Activated CD8-positive, alpha-beta memory T cell treated with anti-CD3 and anti-CD28 coated beads for 48 hours (primary cell): ENCODE results near the gene NDUFV2.
"Not testable (repeated sequence)": the region's sequence is repeated elsewhere in the genome, so short reads cannot be mapped to it uniquely, and the experiment has no call there.

Experiments used
- DNase-seq, 3 experiments: peaks; one replicate each; pipeline ENCODE4 v3.0.0-alpha.2; 2020; ENCODE audit warnings: low read depth in 2 of 3, low spot score in 2 of 3

NDUFV2 gene

GRCh38 chr18:9090578-9090977 is 11.9 kb upstream of the NDUFV2 start:
- DNase-seq: no peak

GRCh38 chr18:9091066-9091476 is 11.4 kb upstream of the NDUFV2 start:
- DNase-seq: no peak

GRCh38 chr18:9092665-9093064 is 9.8 kb upstream of the NDUFV2 start:
- no peak for DNase-seq

GRCh38 chr18:9093109-9093508 is 9.4 kb upstream of the NDUFV2 start:
- not testable (repeated sequence) for DNase-seq

- DNase-seq: no peak
Measured at GRCh38 chr18:9094307-9095226, 7.9 kb upstream of the NDUFV2 start.

- DNase-seq: no peak
Measured at GRCh38 chr18:9095297-9096006, 7.0 kb upstream of the NDUFV2 start.

GRCh38 chr18:9096007-9096371 is 6.5 kb upstream of the NDUFV2 start:
- no peak for DNase-seq

GRCh38 chr18:9096685-9097084 is 5.8 kb upstream of the NDUFV2 start:
- no peak for DNase-seq

- no peak for DNase-seq
Measured at GRCh38 chr18:9097349-9097748, 5.2 kb upstream of the NDUFV2 start.

DNA sequence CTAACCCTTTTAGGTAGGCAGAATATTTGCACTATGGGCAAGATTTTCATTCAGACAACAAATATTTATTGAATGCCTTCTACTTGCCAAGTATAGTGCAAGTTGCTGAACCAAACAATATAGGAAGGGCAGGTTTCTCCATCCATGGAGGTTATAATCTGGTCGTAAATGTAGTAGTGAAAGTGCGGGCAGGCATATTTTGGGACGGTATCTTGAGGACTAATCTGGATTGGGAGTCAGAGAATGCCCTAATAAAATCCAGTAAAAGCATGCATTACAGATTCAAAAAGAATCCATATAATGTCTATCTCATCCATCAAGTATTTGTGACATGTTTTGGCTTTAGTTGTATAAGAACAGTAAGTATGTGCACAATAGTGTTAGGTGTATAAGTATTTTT is 1.7 kb upstream of the NDUFV2 start:
- no peak for DNase-seq

- DNase-seq: no peak
Measured at GRCh38 chr18:9101730-9102507, 580 bp upstream of the NDUFV2 start.

- DNase-seq: no peak
Measured at GRCh38 chr18:9103376-9103873, 926 bp downstream of the NDUFV2 start.

GRCh38 chr18:9104244-9104901 is 1.9 kb downstream of the NDUFV2 start:
- DNase-seq: no peak

DNA sequence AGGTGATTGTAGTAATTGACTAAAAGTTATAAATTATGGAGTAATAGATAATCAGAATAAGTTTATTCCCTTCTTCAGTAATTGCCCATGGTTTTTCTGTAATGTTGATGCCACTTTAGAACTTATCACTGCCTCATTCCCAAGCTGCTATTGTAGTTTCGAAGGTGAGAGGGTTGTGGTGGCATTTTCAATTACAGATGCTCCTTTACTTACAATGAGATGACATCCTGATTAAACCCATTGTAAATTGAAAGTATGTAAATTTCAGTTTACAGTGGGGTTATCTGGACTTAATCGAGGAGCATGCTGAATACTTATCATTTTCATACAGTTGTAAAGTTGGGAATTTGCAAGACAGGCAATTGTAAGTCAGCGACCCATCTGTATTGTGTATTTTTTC is 2.9 kb downstream of the NDUFV2 start:
- DNase-seq: no peak

GRCh38 chr18:9106094-9106493 is 3.6 kb downstream of the NDUFV2 start:
- DNase-seq: no peak

GRCh38 chr18:9106800-9107584 is 4.5 kb downstream of the NDUFV2 start:
- DNase-seq: no peak

DNA sequence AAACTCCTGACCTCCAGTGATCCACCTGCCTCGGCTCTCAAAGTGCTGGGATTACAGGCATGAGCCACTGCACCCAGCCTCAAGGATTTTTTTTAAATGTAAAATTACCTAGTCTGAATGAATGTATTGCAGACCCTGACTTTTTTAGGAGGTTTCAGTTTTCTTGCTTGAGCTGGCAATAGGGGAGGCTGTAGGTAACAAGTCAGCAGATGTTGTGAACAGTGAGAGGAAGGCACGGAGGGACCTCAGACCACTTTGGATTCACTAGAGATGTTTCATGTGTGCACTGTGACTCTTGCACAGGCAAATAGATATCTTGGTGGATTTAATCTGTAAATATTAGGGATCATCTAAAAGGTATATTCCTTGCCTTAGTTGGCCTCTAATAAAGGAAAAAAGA is 6.4 kb downstream of the NDUFV2 start:
- DNase-seq: no peak

DNA sequence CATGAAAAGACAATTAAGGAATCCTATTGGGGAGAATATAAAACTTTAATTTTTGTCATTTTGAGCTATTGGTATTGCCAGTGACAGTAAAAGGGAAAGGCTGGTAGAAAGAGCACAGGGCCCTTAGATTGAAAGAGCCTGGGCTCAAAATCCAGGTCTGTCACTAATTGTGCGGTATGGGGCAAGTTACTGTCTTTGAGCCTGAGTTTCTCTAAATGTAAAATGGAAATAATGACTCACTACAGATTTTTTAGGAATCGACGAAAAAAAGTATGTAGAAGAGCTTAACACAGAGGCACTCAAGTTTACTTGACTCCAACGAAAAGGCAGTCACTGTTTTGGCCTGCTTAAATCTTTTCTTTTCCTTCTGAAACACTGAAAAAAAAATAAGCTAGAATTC is 7.0 kb downstream of the NDUFV2 start:
- no peak for DNase-seq

DNA sequence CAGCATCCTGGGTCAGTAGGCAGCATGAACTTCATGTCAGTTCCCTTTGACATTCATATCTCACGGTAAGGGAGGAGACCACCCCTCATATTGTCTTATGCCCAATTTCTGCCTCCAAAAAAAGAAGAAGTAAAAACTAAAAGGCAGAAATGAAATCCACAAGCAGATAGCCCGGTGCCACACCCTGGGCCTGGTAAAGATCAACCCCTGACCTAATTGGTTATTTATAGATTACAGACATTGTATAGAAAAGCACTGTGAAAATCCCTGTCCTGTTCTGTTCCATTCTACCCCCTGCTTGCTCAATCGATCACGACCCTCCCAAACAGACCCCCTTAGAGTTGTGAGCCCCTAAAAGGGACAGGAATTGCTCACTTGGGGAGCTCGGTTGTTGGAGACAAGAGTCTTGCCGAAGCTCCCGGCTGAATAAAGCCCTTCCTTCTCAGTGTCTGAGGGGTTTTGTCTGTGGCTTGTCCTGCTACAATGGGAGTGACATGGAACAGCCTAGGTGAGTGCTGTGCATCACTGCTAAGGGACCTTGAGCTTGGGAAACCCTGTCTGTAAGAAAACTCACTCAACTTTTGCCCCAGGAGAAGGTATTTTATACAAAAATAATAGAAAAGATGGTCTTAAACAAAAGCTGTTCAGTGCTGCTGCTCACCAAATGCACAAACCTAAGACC is 11.1 kb downstream of the NDUFV2 start:
- DNase-seq: no peak

DNA sequence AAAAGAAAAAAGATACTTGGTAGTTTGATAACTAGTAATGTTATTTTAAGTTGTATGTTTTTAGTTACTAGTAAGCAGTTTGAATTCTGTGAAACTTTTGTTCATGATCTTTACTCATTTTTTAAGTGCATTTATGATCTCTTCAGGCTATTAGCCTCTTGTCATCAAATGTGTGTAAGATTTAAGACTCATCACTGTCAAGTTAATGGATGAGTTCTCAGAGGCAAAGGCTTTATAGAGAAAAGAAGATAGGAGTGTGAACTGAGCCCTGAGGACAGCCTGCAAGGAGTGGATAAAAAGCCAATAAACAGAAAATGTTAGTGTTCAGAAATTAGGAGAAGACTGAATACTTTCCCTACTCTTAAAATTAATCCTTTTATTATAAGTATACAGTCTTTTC is 13.5 kb downstream of the NDUFV2 start:
- DNase-seq: no peak
